ENCODE results near the gene BARX1. TPM values are rescaled to one million over a fixed set of nuclear protein-coding genes. Genes with fewer than 3 reads are reported as not detected.
"Not testable (repeated sequence)": the region's sequence is repeated elsewhere in the genome, so short reads cannot be mapped to it uniquely, and the experiment has no call there.

The BARX1 gene
- not detected for total RNA-seq

GRCh38 chr9:93955111-93955980 is at the start of gene BARX1:
TSS of gene BARX1 (minus strand) at chr9:93955355. CDS start at chr9:93955146, 209 bp downstream.
- no peak for DNase-seq

- no peak for DNase-seq
These were observed 47.4 kb upstream of the BARX1 start for GRCh38 chr9:94002316-94003140.

- DNase-seq: no peak
These were observed 41.7 kb upstream of the BARX1 start for GRCh38 chr9:93996863-93997262.

- DNase-seq: no peak
These were observed 41.2 kb upstream of the BARX1 start for GRCh38 chr9:93996367-93996766.

GRCh38 chr9:93994545-93994944 is 39.4 kb upstream of the BARX1 start:
- no peak for DNase-seq

GRCh38 chr9:93994132-93994531 is 39.0 kb upstream of the BARX1 start:
- no peak for DNase-seq

GRCh38 chr9:93992830-93993229 is 37.7 kb upstream of the BARX1 start:
- no peak for DNase-seq

- DNase-seq: no peak
These were observed 35.3 kb upstream of the BARX1 start for GRCh38 chr9:93990448-93990847.

GRCh38 chr9:93988056-93988455 is 32.9 kb upstream of the BARX1 start:
- DNase-seq: no peak

GRCh38 chr9:93984860-93985259 is 29.7 kb upstream of the BARX1 start:
- no peak for DNase-seq

- no peak for DNase-seq
These were observed 28.7 kb upstream of the BARX1 start for GRCh38 chr9:93983875-93984274.

- DNase-seq: no peak
These were observed 24.6 kb upstream of the BARX1 start for GRCh38 chr9:93979721-93980120.

- DNase-seq: no peak
These were observed 23.4 kb upstream of the BARX1 start for GRCh38 chr9:93978551-93978950.

GRCh38 chr9:93976973-93977372 is 21.8 kb upstream of the BARX1 start:
- DNase-seq: no peak

- DNase-seq: no peak
These were observed 20.9 kb upstream of the BARX1 start for GRCh38 chr9:93976081-93976480.

GRCh38 chr9:93975262-93975661 is 20.1 kb upstream of the BARX1 start:
- no peak for DNase-seq

- no peak for DNase-seq
These were observed 19.0 kb upstream of the BARX1 start for GRCh38 chr9:93974151-93974550.

- DNase-seq: not testable (repeated sequence)
These were observed 17.5 kb upstream of the BARX1 start for GRCh38 chr9:93972655-93973054.

- no peak for DNase-seq
These were observed 14.1 kb upstream of the BARX1 start for GRCh38 chr9:93969328-93969661.

GRCh38 chr9:93968451-93969327 is 13.5 kb upstream of the BARX1 start:
- no peak for DNase-seq

GRCh38 chr9:93967020-93967803 is 12.1 kb upstream of the BARX1 start:
- DNase-seq: no peak
